MM.1S (cell line): ENCODE results near the gene CHST5.

Source experiments
- CTCF ChIP-seq: fragments of 300-600 bp; sonication (generic); IDR thresholded peaks from 2 replicates; pipeline ENCODE4 v1.5.1; 2016; ENCODE audit warnings: antibody characterized with exemption, low read length, mixed read lengths
- EZH2 ChIP-seq: fragments of 300-600 bp; sonication (generic); optimal IDR thresholded peaks from 2 replicates; pipeline ENCODE3; 2017; ENCODE audit warnings: low read depth, mild to moderate bottlenecking, antibody characterized with exemption, low read length, mixed read lengths

- TF ChIP-seq CTCF (no peak), EZH2 (no peak)
Measured at GRCh38 chr16:75559564-75560372, 23.9 kb upstream of the CHST5 start.
